ENCODE results near the gene GALNT8. TPM values are rescaled to one million over a fixed set of nuclear protein-coding genes. Genes with fewer than 3 reads are reported as not detected.

Gene GALNT8
- total RNA-seq, 4 donors from 2014 or later: 0.78 to 2.4 (median 1.5) TPM

- no peak for ATAC-seq
Observed at GRCh38 chr12:4810219-4810671, 90.0 kb downstream of the GALNT8 start.

GRCh38 chr12:4812624-4813327 is 92.6 kb downstream of the GALNT8 start:
- no peak for ATAC-seq
- TF ChIP-seq POLR2A (IDR thresholded peaks at IDR 0.05) (no peak), POLR2AphosphoS5 (IDR thresholded peaks at IDR 0.05) (no peak), EP300 (IDR thresholded peaks at IDR 0.05) (no peak)
- TF ChIP-seq, protein P1, sequence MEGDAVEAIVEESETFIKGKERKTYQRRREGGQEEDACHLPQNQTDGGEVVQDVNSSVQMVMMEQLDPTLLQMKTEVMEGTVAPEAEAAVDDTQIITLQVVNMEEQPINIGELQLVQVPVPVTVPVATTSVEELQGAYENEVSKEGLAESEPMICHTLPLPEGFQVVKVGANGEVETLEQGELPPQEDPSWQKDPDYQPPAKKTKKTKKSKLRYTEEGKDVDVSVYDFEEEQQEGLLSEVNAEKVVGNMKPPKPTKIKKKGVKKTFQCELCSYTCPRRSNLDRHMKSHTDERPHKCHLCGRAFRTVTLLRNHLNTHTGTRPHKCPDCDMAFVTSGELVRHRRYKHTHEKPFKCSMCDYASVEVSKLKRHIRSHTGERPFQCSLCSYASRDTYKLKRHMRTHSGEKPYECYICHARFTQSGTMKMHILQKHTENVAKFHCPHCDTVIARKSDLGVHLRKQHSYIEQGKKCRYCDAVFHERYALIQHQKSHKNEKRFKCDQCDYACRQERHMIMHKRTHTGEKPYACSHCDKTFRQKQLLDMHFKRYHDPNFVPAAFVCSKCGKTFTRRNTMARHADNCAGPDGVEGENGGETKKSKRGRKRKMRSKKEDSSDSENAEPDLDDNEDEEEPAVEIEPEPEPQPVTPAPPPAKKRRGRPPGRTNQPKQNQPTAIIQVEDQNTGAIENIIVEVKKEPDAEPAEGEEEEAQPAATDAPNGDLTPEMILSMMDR (IDR thresholded peaks at IDR 0.05): no peak
- H3K9me3 ChIP-seq: no peaks in the 10 kb centered on the region
- WGBS, 2 donors (ENCODE audit: low coverage in 1 of 2): 91 to 100% methylated on average over 4 of the region's 4 CpGs
- no peak overlapping the region for H3K27ac ChIP-seq
- H3K27me3 ChIP-seq: peaks cover 67% of the 10 kb centered on the region
- no peak overlapping the region for H3K4me3 ChIP-seq
- peaks cover 0 to 25% (median 8%) of the 10 kb centered on the region in 3 donors for H3K4me1 ChIP-seq
- H3K36me3 ChIP-seq: no peaks in the 10 kb centered on the region

More at GRCh38 chr12:4810219-4810671, 90.0 kb downstream of the GALNT8 start:
- peaks cover 0 to 20% (median 8%) of the 10 kb centered on the region in 3 donors for H3K4me1 ChIP-seq
- H3K4me3 ChIP-seq: peak overlapping the region in 1 of 2 donors; percentile 54
- WGBS, 2 donors (ENCODE audit: low coverage in 1 of 2): no CpG with 5 or more reads among the region's 34 CpGs
- no peaks in the 10 kb centered on the region for H3K9me3 ChIP-seq
- peaks cover 71% of the 10 kb centered on the region for H3K27me3 ChIP-seq
- no peak overlapping the region for H3K27ac ChIP-seq
- TF ChIP-seq POLR2A (IDR thresholded peaks at IDR 0.05): no peak
- H3K36me3 ChIP-seq: no peaks in the 10 kb centered on the region

GRCh38 chr12:4813741-4814140 is 93.5 kb downstream of the GALNT8 start:
- Histone ChIP-seq H3K27ac (no peak overlapping the region), H3K4me3 (no peak overlapping the region), H3K27me3 (peaks cover 59% of the 10 kb centered on the region), H3K36me3 (no peaks in the 10 kb centered on the region), H3K4me1 (peaks cover 0 to 35% (median 8%) of the 10 kb centered on the region in 3 donors), H3K9me3 (no peaks in the 10 kb centered on the region)
- 83 to 93% methylated on average over 5 of the region's 5 CpGs for WGBS, 2 donors (ENCODE audit: low coverage in 1 of 2)
- ATAC-seq: no peak
- TF ChIP-seq EP300 (IDR thresholded peaks at IDR 0.05) (no peak), POLR2A (IDR thresholded peaks at IDR 0.05) (no peak), POLR2AphosphoS5 (IDR thresholded peaks at IDR 0.05) (no peak)
- TF ChIP-seq, protein P1 (IDR thresholded peaks at IDR 0.05): no peak

GRCh38 chr12:4814485-4814884 is 94.3 kb downstream of the GALNT8 start:
- H3K36me3 ChIP-seq: no peaks in the 10 kb centered on the region
- no peak overlapping the region for H3K4me3 ChIP-seq
- H3K4me1 ChIP-seq: peaks cover 0 to 35% (median 3%) of the 10 kb centered on the region in 3 donors
- ATAC-seq: no peak
- H3K27ac ChIP-seq: no peak overlapping the region
- peaks cover 52% of the 10 kb centered on the region for H3K27me3 ChIP-seq
- WGBS, 2 donors (ENCODE audit: low coverage in 1 of 2): 72 to 82% methylated on average over 3 to 9 of the region's 9 CpGs
- no peaks in the 10 kb centered on the region for H3K9me3 ChIP-seq
- TF ChIP-seq EP300 (IDR thresholded peaks at IDR 0.05) (no peak), POLR2A (IDR thresholded peaks at IDR 0.05) (no peak), POLR2AphosphoS5 (IDR thresholded peaks at IDR 0.05) (no peak)
- TF ChIP-seq, protein P1 (IDR thresholded peaks at IDR 0.05): no peak

DNA sequence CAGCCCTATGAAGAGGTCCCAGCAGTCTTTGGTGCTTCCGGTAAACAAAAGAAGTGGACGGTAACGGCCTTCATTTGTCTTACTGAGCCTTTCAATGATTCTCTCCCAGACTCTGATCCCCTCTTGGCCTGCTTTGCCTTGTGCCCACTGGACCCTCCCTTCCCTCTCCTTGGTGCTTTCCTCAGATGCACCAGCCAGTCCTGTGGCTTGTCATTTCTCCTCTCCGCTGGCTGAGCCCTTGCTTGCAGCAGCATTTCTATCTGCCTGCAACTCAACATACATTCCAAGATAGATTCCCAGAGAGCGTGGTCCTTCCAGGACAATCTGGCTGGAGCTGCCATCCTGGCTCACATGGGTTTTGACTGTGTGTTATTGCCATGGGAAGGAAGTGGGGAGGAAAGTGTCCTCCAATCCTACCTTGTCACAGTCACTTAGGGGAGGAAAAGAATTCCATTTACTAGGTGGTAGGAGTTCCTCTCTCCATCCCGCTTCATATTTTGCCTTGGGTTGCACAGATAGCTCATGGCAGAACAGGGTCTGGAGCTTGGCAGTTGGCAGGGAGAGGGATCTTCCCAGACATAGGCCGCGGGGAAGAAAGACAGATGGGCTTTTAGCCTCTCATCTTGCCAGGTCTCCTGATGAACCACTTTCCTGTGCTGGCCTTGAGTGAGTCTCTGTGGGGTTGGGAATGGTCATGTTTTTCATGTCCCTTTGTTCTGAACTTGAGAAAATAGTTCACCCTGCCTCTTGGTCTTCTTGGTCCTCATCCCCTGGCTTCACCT is 96.7 kb downstream of the GALNT8 start:
- Histone ChIP-seq H3K4me3 (no peak overlapping the region), H3K27ac (no peak overlapping the region), H3K27me3 (peaks cover 27% of the 10 kb centered on the region), H3K36me3 (no peaks in the 10 kb centered on the region), H3K9me3 (no peaks in the 10 kb centered on the region), H3K4me1 (peaks cover 0 to 43% (median 4%) of the 10 kb centered on the region in 3 donors)
- no peak for TF ChIP-seq POLR2A (IDR thresholded peaks at IDR 0.05)
- TF ChIP-seq POLR2AphosphoS5 (IDR thresholded peaks at IDR 0.05): no peak
- no peak for TF ChIP-seq EP300 (IDR thresholded peaks at IDR 0.05)
- TF ChIP-seq, protein P1 (IDR thresholded peaks at IDR 0.05): no peak
- ATAC-seq: no peak
- WGBS, 2 donors (ENCODE audit: low coverage in 1 of 2): 80 to 88% methylated on average over 5 to 7 of the region's 8 CpGs
